DMS53 (cell line): ENCODE measurements around the gene B3GAT1.

Experiments used
- DNase-seq: peaks from one replicate; lab custom pipeline; 2025; lab: John Stamatoyannopoulos, UW

B3GAT1 gene

DNA sequence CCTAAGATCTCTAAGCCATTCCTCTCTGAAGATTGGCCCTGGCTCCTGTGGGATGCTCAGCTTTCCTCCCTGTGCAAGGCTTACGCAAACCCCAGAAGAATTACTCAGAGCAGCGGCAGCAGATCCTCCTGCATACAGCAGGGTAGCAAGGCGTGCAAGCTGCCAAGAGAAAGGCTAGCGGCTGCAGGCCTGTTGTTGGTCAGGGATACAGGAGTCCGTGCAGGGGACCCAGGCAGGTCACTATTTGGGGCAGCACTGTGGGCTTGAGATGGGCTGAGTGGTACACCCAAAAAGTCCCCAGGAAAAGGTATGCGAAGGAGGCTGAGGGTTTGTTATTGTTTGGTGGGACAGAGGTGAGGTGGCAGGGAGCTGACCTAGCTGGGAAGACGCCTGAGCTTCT lies 78.7 kb downstream of the B3GAT1 start:
- DNase-seq: no peak

DNA sequence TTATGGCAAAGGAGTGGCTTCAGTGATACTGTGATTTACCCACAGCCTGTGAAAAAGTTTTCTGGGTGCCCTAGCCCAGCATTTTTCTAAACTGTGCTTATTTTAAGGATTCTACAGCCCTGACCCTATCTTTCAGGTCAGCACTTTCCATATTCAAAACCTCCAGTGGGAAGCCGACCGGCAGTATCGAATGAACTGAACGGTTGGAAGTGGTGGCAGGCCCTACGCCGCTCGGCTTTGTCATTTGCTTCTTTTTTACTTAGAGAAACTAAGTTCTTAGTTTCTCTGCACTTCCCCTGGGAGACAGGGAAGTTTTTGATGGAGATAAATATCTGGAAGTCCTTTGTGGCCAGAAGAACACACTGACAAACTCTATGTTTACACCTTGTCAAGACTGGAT lies 79.3 kb downstream of the B3GAT1 start:
- no peak for DNase-seq

DNA sequence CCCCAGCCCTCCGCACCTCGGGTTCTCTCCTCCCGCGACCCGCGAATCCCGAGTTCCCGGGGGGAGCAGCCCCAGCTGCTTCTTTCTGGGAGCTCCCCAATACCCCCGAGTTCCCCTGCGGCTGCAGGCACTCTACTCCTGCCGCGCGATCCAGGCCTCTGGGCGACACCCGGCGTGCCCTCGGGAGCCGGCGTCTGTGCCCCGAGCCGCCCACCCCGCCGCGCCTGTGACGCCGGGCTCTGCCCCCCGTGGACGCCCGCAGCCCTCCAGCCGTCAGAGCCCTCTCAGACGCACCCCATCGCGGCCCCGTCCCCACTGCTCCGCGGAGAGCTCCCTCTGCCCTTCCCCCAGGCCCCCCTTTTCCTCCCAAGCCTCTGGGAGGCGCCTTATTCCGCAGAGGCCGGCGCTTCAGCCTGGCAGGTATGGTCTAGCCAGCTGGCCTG lies 79.8 kb downstream of the B3GAT1 start:
- peak; percentile 74 for DNase-seq

DNA sequence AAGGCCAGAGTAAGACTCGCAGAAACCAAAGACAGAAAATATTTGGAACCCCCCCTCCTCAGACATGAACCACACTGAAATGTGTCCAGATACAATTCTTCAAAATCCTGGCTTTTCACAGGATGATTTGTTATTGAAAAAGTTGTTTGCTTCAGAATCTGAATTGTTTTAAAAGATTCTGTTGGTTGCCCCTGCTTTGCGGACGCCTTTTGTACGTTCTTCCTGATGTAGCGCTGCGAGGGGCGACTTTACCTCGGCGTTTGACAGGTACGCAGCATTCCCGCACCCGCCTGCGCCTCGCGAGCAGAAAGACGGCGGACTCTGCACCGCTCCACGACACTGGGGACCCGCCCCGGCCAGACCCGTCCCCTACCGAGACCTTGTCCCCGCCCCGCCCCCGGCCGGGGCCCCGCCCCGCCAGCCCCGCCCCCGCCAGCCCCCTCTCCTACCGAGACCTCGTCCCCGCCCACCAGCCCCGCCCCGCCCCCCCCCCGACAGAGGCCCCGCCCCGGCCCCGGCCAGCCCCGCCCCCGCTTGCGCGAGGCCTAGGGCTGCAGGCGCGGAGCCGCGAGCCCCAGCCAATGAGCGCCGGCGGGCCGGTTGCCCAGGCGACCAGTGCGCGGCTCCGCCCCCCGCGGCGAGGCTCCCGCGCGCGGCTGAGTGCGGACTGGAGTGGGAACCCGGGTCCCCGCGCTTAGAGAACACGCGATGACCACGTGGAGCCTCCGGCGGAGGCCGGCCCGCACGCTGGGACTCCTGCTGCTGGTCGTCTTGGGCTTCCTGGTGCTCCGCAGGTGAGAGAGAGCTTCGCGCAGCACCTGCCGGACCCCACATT lies 80.5 kb downstream of the B3GAT1 start, which contains the start of gene GLB1L2:
TSS of gene GLB1L2 (plus strand) at position 635 of the 835 bp plus-strand sequence. CDS start at position 709, 74 bp downstream.
- peak; percentile 94 for DNase-seq

DNA sequence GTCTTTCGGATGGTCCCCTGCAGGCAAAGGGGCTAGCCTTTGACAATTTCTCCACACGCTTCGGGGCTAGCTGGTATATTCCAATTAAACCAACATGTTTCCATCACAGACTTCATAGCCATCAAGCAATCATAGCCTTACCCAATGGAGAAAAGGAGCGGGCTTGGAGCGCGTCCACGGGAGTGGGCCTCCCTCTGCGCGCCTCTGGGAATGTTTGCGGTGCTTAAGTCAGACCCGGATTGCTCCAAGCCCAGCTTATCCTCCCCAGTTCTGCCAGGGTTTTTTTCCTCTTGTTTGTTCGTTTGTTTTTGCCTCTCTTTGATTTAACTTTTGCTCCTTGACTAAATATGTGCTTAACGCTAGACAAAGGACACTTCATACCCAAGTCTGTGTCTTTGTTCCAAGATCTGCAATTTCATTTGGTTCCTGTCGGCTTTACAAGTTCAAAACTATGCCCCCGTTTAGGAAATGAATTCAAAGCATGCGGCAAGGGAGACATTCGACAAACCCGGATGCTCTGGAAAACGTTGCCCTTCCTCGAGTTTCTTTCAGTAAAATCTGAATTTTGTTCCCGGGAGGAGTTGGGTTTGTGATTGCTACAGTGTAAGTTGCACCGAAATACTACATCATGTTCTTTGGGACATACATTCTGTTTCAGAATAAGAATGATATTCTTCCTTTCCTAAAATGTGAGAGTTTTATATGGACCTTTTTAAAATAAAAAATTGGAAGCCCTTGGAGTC lies 81.3 kb downstream of the B3GAT1 start:
- peak; percentile 35 for DNase-seq
